ENCODE measurements around the gene RMND5B.
"Not testable (repeated sequence)": the region's sequence is repeated elsewhere in the genome, so short reads cannot be mapped to it uniquely, and the experiment has no call there.

The RMND5B gene

GRCh38 chr5:178113841-178114324 lies 16.9 kb upstream of the RMND5B start:
- ATAC-seq (peak; percentile 16), DNase-seq (peak; percentile 57)

GRCh38 chr5:178114325-178115135 lies 16.3 kb upstream of the RMND5B start:
- DNase-seq: peak; percentile 55

DNA sequence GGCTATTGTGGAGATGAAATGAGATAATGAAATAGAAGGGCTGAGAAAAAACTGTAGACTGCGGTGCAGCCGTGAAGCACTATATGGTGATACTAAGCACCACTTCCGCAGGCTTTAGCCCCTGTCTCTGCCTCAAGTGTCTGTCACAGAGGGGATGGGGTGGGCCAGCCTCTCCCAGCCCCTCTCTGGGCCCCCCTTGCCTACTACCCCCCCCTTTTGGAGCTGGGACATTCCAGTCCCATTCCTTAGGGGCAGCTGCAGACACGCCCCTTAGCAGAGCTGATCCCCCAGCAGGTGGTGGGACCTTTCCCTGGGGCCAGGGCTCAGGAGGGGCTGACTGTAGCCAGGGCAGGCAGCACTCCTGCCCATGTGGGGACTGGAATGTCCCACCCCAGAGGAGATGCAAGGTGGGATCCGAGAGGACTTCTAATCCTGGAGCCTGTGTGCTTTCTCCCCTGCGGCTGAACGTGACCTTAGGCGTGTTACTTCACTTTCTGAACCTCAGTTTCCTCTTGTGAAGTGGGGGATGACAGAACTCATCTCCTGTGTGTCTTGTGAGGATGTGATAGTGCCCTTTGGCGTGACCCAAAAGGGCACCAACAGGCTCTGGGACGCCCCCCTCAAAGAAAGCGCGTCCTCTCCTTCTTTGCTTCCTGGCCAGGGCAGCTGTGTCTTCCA lies 15.5 kb upstream of the RMND5B start:
- ATAC-seq: peak; percentile 35
- peak; percentile 54 for DNase-seq

More at GRCh38 chr5:178114325-178115135, 16.3 kb upstream of the RMND5B start:
- peak; percentile 33 for ATAC-seq

DNA sequence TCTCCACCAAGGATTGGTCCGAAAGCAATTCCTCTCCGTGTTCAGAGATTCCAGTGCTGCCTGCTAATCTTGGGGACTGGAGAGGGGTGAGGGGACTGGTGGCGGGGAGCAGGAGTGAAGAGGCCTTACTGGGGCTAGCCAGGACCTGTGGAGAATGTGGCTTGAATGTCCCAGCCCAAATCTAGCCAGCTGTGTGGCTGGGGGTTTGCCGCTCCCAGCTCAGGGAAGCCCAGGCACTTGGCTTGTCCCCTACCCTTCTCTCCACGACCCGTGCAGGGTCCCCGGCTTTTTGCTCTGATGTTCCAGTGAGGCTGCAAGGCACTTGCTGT lies 15.0 kb upstream of the RMND5B start:
- peak; percentile 32 for DNase-seq
- no peak for ATAC-seq

DNA sequence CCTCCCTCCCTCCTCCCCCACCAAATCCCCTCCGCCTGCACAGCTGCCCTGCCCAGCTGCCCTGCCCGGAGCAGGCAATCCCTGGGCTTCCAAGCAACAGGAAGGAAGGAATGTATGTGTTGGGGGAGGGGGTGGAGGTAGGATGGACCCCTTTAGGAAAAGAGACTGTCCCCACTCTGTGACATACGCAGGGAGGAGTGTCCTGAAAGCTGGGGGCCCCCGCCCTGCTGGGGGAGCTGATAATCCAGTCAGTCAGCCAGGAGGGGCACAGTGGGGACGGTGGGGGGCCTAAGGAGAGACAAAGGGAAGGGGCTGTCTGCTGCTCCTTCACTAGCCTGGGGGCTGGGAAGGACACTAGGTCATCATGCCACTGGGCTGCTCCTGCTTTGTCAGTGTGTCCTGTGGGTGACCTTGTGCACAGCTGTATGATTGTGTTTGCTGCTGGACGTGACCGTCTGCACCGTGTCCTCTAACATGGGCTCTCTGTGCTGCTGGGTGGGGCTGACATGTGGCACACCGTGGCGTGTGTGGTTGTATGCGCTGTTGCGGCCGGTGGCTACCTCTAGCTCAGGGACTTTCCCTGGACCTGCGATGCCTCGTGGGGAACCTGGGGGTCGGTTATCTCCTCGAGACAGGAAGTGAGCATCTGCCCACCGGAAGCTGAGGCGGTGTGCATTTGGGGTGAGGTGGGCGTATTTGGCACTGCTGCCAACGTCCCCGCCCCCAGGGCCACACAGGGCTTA lies 14.5 kb upstream of the RMND5B start:
- DNase-seq (peak; percentile 86), ATAC-seq (peak; percentile 50)

GRCh38 chr5:178117923-178118701 lies 12.7 kb upstream of the RMND5B start:
- no peak for DNase-seq
- ATAC-seq: no peak

- DNase-seq (no peak), ATAC-seq (no peak)
These were observed 10.8 kb upstream of the RMND5B start for GRCh38 chr5:178119915-178120606.

- peak; percentile 83 for ATAC-seq
These were observed 10.0 kb upstream of the RMND5B start for GRCh38 chr5:178120607-178121357.

DNA sequence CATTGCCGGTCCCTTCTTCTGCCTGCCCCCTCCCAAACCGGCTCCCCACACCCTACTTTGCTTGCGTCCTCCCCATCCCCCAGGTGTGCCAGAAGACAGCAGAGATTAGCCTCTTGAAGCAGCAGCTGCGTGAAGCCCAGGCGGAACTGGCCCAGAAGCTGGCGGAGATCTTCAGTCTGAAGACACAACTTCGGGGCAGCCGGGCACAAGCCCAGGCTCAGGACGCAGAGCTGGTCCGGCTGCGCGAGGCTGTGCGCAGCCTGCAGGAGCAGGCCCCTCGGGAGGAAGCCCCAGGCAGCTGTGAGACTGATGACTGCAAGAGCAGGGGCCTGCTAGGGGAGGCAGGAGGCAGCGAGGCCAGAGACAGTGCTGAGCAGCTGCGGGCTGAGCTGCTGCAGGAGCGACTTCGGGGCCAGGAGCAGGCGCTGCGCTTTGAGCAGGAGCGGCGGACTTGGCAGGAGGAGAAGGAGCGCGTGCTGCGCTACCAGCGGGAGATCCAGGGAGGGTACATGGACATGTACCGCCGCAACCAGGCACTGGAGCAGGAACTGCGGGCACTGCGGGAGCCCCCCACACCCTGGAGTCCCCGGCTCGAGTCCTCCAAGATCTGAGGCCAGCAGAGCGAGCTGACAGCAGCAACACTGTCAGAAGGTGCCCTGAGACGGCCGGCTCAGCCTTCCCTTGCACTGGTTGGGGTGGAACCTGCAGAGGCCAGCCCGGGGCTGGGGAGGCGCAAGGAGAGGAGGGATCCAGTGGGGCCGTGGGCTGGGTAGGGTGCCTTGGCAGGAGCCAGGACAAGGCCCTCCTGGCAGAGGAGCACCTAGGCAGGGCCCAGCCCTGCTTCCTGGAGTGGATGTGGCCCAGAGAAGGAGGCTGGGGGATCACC lies 9.2 kb upstream of the RMND5B start:
- ATAC-seq: no peak

More at GRCh38 chr5:178120607-178121357, 10.0 kb upstream of the RMND5B start:
- peak; percentile 83 for DNase-seq

GRCh38 chr5:178122346-178122745 lies 8.5 kb upstream of the RMND5B start:
- ATAC-seq (no peak), DNase-seq (no peak)

More for the DNA sequence above, 9.2 kb upstream of the RMND5B start:
- no peak for DNase-seq

GRCh38 chr5:178123094-178123965 lies 7.5 kb upstream of the RMND5B start:
- DNase-seq: no peak
- no peak for ATAC-seq

GRCh38 chr5:178123966-178124925 lies 6.6 kb upstream of the RMND5B start:
- no peak for DNase-seq
- no peak for ATAC-seq

DNA sequence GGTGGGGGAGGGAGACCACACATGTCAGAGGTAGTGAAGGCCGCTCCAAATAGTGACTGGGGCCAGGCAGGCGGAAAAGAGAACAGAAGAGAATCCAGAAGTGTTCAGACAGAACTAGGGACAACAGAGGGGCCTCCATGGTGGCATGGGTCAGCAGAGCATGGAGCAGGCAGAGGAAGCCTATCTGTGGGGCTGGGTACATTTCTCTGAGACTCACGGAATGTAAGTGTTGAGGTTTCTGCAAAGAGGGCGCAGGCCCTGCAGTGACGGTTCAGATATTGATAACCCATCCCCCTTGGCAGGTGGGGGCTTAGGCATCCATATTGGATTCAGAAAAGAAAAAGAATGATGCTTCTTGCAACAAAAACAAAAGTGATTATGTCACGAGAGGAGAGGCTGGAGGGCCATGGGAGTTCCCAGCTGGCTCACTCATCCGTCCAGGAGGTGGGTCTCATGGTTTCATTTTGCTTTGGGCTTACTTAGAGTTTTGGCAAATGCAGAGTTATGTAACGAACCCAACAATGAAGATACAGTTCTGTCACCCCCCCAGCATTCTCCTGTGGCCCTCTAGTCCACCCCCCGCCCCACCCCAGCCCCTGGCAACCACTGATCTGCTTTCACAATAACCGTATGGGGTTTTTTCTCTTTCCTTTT lies 5.4 kb upstream of the RMND5B start:
- DNase-seq: no peak
- no peak for ATAC-seq

DNA sequence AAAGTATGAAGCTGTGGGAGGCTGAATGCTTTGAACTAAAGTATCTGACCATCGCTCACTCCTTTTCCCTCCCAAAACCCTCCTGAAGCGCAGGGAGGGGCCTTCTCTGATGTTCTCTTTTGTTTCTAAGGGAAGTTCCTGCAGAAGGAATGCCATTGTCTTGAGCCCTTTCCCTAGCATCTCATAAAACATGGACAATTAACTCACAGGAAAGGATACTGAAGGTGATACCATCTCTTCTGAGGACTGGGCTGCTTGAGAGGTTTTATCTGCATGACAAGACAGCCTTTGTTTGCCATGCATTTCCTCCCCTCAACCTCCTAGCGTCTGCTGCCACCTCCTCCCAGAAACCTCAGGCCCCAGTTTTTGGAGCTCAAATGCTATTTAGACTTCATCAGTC lies 4.3 kb upstream of the RMND5B start:
- DNase-seq (no peak), ATAC-seq (no peak)

- DNase-seq: not testable (repeated sequence)
These were observed 3.4 kb upstream of the RMND5B start for GRCh38 chr5:178127300-178128009.

GRCh38 chr5:178129296-178129695 lies 1.5 kb upstream of the RMND5B start:
- ATAC-seq: no peak
- DNase-seq: no peak

More at GRCh38 chr5:178127300-178128009, 3.4 kb upstream of the RMND5B start:
- ATAC-seq: not testable (repeated sequence)
